WI38 (cell line): ENCODE data around the gene NTRK2.

ENCODE experiments used
- H3K4me3 ChIP-seq: 2 replicates; pipeline ENCODE4 v1.5.1; 2011; ENCODE audit warnings: low read depth, mild to moderate bottlenecking, control low read depth, low read length
- CTCF ChIP-seq: IDR thresholded peaks from 2 replicates; pipeline ENCODE4 v1.5.1; 2012; ENCODE audit warnings: low read depth, mild to moderate bottlenecking, control low read depth, low read length

The NTRK2 gene

GRCh38 chr9:84969736-84970135 lies 300.2 kb downstream of the NTRK2 start:
- H3K4me3 ChIP-seq = no peak overlapping the region
- no peak for TF ChIP-seq CTCF

- no peak for TF ChIP-seq CTCF
- no peak overlapping the region for H3K4me3 ChIP-seq
These were observed 300.9 kb downstream of the NTRK2 start for GRCh38 chr9:84970432-84970831.

GRCh38 chr9:84971571-84971970 lies 302.0 kb downstream of the NTRK2 start:
- no peak overlapping the region for H3K4me3 ChIP-seq
- no peak for TF ChIP-seq CTCF

- H3K4me3 ChIP-seq = no peak overlapping the region
- TF ChIP-seq CTCF = no peak
These were observed 304.7 kb downstream of the NTRK2 start for GRCh38 chr9:84974258-84974657.

- no peak for TF ChIP-seq CTCF
- no peak overlapping the region for H3K4me3 ChIP-seq
These were observed 305.3 kb downstream of the NTRK2 start for GRCh38 chr9:84974855-84975254.

GRCh38 chr9:84975926-84976325 lies 306.4 kb downstream of the NTRK2 start:
- no peak for TF ChIP-seq CTCF
- no peak overlapping the region for H3K4me3 ChIP-seq

GRCh38 chr9:84978661-84979060 lies 309.1 kb downstream of the NTRK2 start:
- TF ChIP-seq CTCF = no peak
- no peak overlapping the region for H3K4me3 ChIP-seq
